NB4 (cell line): ENCODE results near the gene COG8.

Experiments used
- DNase-seq: peaks from one replicate; pipeline ENCODE4 v3.0.0; 2010; ENCODE audit warnings: low read depth
- H3K4me3 ChIP-seq: one replicate; pipeline ENCODE4 v1.5.1; 2011; ENCODE audit warnings: mild to moderate bottlenecking, low read depth, low read length, moderate library complexity
- CTCF ChIP-seq: IDR thresholded peaks from one replicate; pipeline ENCODE4 v1.5.1; 2012; ENCODE audit warnings: low read depth, low read length
- MAX ChIP-seq: IDR thresholded peaks from 2 replicates; pipeline ENCODE4 v1.6.1; 2011; ENCODE audit warnings: low read depth, low read length
- MYC ChIP-seq: IDR thresholded peaks from 2 replicates; pipeline ENCODE4 v1.6.1; 2011; ENCODE audit warnings: low read depth, low read length
- POLR2A ChIP-seq: IDR thresholded peaks from 2 replicates; pipeline ENCODE4 v1.6.1; 2011; ENCODE audit warnings: mild to moderate bottlenecking; ENCODE audit not compliant: insufficient read length; ENCODE audit errors: extremely low read depth

COG8 gene

GRCh38 chr16:69339289-69340094, at the start of gene COG8, which contains the start of gene NIP7:
Gene COG8 (minus strand): TSS chr16:69339564. CDS start chr16:69339552, 12 bp downstream.
Gene NIP7 (plus strand): TSS chr16:69339772. CDS start chr16:69339830, 58 bp downstream.
- TF ChIP-seq MYC, result peak; percentile 98
- TF ChIP-seq MAX, result peak; percentile 94
- TF ChIP-seq CTCF, result peak; percentile 62
- peak; percentile 73 for TF ChIP-seq POLR2A
- peak within 1 kb of the TSS; percentile 98 for H3K4me3 ChIP-seq
- DNase-seq, result peak; percentile 100

- no peak for DNase-seq
- peak overlapping the region; percentile 65 for H3K4me3 ChIP-seq
- TF ChIP-seq MAX (no peak), POLR2A (no peak), CTCF (no peak), MYC (no peak)
Observed at GRCh38 chr16:69386596-69386995, 47.2 kb upstream of the COG8 start.

- no peak for DNase-seq
- H3K4me3 ChIP-seq, result peak overlapping the region; percentile 100
- TF ChIP-seq MYC, result no peak
- no peak for TF ChIP-seq MAX
- no peak for TF ChIP-seq CTCF
- TF ChIP-seq POLR2A, result no peak
Observed at GRCh38 chr16:69384974-69385373, 45.6 kb upstream of the COG8 start.

GRCh38 chr16:69382421-69382820, 43.1 kb upstream of the COG8 start:
- no peak for DNase-seq
- no peak for TF ChIP-seq CTCF
- H3K4me3 ChIP-seq, result no peak overlapping the region

- DNase-seq, result no peak
- TF ChIP-seq MYC, result no peak
- TF ChIP-seq CTCF, result no peak
- no peak for TF ChIP-seq MAX
- no peak for TF ChIP-seq POLR2A
- H3K4me3 ChIP-seq, result no peak overlapping the region
Observed at GRCh38 chr16:69381231-69381630, 41.9 kb upstream of the COG8 start.

GRCh38 chr16:69378760-69379159, 39.4 kb upstream of the COG8 start:
- TF ChIP-seq MAX (no peak), CTCF (no peak), MYC (no peak), POLR2A (no peak)
- no peak overlapping the region for H3K4me3 ChIP-seq
- no peak for DNase-seq
